ENCODE results near the gene NELL2. TPM values are rescaled to one million over a fixed set of nuclear protein-coding genes. Genes with fewer than 3 reads are reported as not detected.

NELL2 gene
- total and polyA plus RNA-seq, 10 of the 15 experiments (the other 5 are each of a cell fraction or from before 2014, with no cell fraction given), result 0.27 to 2.3 (median 0.76) TPM

DNA sequence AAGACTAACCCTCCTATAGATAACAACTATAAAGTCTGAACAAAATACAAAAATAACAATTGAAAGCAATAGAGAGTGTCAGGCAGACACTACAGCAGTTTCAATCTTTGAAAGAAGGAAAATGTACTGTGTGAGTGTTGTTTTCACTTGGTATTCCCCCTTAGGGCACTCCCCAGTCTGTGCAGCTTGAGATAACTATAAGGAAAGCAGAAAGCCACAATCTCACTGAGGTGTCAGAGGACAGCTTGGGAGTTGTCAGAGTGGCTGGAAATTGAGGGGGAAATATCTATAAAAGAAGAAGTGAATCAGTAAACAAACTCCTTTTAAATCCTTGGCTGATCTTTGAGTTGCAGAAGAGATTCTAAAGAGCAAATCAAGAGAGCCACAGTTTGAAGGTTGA is 364.8 kb downstream of the NELL2 start (continued):
- TF ChIP-seq, protein P1, sequence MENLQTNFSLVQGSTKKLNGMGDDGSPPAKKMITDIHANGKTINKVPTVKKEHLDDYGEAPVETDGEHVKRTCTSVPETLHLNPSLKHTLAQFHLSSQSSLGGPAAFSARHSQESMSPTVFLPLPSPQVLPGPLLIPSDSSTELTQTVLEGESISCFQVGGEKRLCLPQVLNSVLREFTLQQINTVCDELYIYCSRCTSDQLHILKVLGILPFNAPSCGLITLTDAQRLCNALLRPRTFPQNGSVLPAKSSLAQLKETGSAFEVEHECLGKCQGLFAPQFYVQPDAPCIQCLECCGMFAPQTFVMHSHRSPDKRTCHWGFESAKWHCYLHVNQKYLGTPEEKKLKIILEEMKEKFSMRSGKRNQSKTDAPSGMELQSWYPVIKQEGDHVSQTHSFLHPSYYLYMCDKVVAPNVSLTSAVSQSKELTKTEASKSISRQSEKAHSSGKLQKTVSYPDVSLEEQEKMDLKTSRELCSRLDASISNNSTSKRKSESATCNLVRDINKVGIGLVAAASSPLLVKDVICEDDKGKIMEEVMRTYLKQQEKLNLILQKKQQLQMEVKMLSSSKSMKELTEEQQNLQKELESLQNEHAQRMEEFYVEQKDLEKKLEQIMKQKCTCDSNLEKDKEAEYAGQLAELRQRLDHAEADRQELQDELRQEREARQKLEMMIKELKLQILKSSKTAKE (IDR thresholded peaks at IDR 0.05; ENCODE audit: low read depth, poor library complexity, severe bottlenecking), result peak; percentile 13
- TF ChIP-seq RELB (IDR thresholded peaks at IDR 0.05; ENCODE audit: low read depth) (peak; percentile 69; the same call in 1 of the 2 replicates), CHD1 (IDR thresholded peaks at IDR 0.05; ENCODE audit: low read depth, low read length) (no peak), PRDM15 (CRISPR knock-in tag; IDR thresholded peaks at IDR 0.05) (no peak), NFIC (IDR thresholded peaks at IDR 0.05; ENCODE audit: low read depth, low read length) (peak; percentile 41; the same call in 1 of the 2 replicates), FOXM1 (IDR thresholded peaks at IDR 0.05; ENCODE audit: low read depth, low read length) (no peak), RUNX3 (IDR thresholded peaks at IDR 0.05; ENCODE audit: low read length) (peak; percentile 45; the same call in 1 of the 2 replicates), TCF3 (IDR thresholded peaks at IDR 0.05; ENCODE audit: borderline replicate concordance, insufficient read depth, low read depth, low read length) (no peak)
- TF ChIP-seq, protein P2, sequence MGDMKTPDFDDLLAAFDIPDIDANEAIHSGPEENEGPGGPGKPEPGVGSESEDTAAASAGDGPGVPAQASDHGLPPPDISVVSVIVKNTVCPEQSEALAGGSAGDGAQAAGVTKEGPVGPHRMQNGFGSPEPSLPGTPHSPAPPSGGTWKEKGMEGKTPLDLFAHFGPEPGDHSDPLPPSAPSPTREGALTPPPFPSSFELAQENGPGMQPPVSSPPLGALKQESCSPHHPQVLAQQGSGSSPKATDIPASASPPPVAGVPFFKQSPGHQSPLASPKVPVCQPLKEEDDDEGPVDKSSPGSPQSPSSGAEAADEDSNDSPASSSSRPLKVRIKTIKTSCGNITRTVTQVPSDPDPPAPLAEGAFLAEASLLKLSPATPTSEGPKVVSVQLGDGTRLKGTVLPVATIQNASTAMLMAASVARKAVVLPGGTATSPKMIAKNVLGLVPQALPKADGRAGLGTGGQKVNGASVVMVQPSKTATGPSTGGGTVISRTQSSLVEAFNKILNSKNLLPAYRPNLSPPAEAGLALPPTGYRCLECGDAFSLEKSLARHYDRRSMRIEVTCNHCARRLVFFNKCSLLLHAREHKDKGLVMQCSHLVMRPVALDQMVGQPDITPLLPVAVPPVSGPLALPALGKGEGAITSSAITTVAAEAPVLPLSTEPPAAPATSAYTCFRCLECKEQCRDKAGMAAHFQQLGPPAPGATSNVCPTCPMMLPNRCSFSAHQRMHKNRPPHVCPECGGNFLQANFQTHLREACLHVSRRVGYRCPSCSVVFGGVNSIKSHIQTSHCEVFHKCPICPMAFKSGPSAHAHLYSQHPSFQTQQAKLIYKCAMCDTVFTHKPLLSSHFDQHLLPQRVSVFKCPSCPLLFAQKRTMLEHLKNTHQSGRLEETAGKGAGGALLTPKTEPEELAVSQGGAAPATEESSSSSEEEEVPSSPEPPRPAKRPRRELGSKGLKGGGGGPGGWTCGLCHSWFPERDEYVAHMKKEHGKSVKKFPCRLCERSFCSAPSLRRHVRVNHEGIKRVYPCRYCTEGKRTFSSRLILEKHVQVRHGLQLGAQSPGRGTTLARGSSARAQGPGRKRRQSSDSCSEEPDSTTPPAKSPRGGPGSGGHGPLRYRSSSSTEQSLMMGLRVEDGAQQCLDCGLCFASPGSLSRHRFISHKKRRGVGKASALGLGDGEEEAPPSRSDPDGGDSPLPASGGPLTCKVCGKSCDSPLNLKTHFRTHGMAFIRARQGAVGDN (IDR thresholded peaks at IDR 0.05), result no peak
